A549 (cell line): ENCODE measurements around the gene PLCD3.

ENCODE experiments used
- EP300 ChIP-seq, 2 experiments: fragments of >200 bp; sonication (Bioruptor Twin); formaldehyde crosslinking; IDR thresholded peaks; 2 replicates in 1 of 2; 3 replicates in 1 of 2; pipeline ENCODE4 v1.6.1; 2016 to 2017
- JUN ChIP-seq, 2 experiments: fragments of >200 bp; sonication (Bioruptor Twin); formaldehyde crosslinking; IDR thresholded peaks; 2 replicates in 1 of 2; 3 replicates in 1 of 2; pipeline ENCODE4 v1.6.1; 2016 to 2017
- NFE2L2 ChIP-seq: fragments of 150-350 bp; conservative IDR thresholded peaks from 2 replicates; pipeline ENCODE4 v1.6.1; 2014; ENCODE audit warnings: low read length
- POLR2A ChIP-seq: IDR thresholded peaks from 2 replicates; pipeline ENCODE4 v1.6.1; 2012; ENCODE audit warnings: mild to moderate bottlenecking, low read length
- RAD21 ChIP-seq, 2 experiments: fragments of >200 bp in 1 of 2; sonication (Bioruptor Twin) in 1 of 2; formaldehyde crosslinking in 1 of 2; IDR thresholded peaks in 1 of 2; conservative IDR thresholded peaks in 1 of 2; 2 replicates in 1 of 2; 3 replicates in 1 of 2; pipeline ENCODE4 v1.6.1; 2012 to 2018; ENCODE audit warnings: inconsistent platforms in 1 of 2
- TF ChIP-seq, protein P1 (sequence below): fragments of >200 bp; sonication (Bioruptor Twin); formaldehyde crosslinking; IDR thresholded peaks from 3 replicates; pipeline ENCODE4 v1.5.1; 2016
- TF ChIP-seq, protein P2 (sequence below): fragments of 200-600 bp; sonication (generic); IDR thresholded peaks from 2 replicates; pipeline ENCODE4 v1.6.1; 2016; ENCODE audit warnings: antibody characterized with exemption, mild to moderate bottlenecking, moderate library complexity
- TF ChIP-seq, protein P3 (sequence below): fragments of 250-450 bp; sonication (Bioruptor Pico); IDR thresholded peaks from 2 replicates; pipeline ENCODE4 v1.5.0; 2021; ENCODE audit warnings: mild to moderate bottlenecking, moderate library complexity, borderline replicate concordance
- TF ChIP-seq, protein P4 (sequence below): fragments of >200 bp; sonication (Bioruptor Twin); formaldehyde crosslinking; IDR thresholded peaks from 3 replicates; pipeline ENCODE4 v1.6.1; 2016
- TF ChIP-seq, protein P5 (sequence below): fragments of 150-350 bp; IDR thresholded peaks from 2 replicates; pipeline ENCODE4 v1.6.1; 2014; ENCODE audit warnings: low read depth, mild to moderate bottlenecking, low read length

DNA sequence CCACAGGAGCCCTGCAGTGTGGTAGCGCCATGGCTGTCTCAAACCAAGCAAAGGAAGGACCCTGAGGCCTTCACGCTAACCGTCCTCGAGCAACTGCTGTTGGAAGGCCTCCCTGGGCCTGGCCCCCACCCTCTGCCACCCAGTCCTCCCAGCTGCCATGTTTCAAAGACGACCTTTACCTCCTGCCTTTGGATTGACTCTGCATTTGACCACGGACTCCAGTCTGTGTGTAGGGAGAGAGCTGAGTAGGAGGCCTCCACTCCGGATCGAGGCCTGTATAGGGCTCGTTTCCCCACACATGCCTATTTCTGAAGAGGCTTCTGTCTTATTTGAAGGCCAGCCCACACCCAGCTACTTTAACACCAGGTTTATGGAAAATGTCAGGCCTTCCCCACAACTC, 24.3 kb downstream of the PLCD3 start:
- no peak; a peak in 1 of 5 replicates for TF ChIP-seq JUN (IDR thresholded peaks at IDR 0.05)
- TF ChIP-seq, protein P1, sequence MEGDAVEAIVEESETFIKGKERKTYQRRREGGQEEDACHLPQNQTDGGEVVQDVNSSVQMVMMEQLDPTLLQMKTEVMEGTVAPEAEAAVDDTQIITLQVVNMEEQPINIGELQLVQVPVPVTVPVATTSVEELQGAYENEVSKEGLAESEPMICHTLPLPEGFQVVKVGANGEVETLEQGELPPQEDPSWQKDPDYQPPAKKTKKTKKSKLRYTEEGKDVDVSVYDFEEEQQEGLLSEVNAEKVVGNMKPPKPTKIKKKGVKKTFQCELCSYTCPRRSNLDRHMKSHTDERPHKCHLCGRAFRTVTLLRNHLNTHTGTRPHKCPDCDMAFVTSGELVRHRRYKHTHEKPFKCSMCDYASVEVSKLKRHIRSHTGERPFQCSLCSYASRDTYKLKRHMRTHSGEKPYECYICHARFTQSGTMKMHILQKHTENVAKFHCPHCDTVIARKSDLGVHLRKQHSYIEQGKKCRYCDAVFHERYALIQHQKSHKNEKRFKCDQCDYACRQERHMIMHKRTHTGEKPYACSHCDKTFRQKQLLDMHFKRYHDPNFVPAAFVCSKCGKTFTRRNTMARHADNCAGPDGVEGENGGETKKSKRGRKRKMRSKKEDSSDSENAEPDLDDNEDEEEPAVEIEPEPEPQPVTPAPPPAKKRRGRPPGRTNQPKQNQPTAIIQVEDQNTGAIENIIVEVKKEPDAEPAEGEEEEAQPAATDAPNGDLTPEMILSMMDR = no peak
- no peak for TF ChIP-seq POLR2A
- TF ChIP-seq, protein P2, sequence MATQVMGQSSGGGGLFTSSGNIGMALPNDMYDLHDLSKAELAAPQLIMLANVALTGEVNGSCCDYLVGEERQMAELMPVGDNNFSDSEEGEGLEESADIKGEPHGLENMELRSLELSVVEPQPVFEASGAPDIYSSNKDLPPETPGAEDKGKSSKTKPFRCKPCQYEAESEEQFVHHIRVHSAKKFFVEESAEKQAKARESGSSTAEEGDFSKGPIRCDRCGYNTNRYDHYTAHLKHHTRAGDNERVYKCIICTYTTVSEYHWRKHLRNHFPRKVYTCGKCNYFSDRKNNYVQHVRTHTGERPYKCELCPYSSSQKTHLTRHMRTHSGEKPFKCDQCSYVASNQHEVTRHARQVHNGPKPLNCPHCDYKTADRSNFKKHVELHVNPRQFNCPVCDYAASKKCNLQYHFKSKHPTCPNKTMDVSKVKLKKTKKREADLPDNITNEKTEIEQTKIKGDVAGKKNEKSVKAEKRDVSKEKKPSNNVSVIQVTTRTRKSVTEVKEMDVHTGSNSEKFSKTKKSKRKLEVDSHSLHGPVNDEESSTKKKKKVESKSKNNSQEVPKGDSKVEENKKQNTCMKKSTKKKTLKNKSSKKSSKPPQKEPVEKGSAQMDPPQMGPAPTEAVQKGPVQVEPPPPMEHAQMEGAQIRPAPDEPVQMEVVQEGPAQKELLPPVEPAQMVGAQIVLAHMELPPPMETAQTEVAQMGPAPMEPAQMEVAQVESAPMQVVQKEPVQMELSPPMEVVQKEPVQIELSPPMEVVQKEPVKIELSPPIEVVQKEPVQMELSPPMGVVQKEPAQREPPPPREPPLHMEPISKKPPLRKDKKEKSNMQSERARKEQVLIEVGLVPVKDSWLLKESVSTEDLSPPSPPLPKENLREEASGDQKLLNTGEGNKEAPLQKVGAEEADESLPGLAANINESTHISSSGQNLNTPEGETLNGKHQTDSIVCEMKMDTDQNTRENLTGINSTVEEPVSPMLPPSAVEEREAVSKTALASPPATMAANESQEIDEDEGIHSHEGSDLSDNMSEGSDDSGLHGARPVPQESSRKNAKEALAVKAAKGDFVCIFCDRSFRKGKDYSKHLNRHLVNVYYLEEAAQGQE = no peak
- no peak for TF ChIP-seq NFE2L2
- TF ChIP-seq, protein P3, sequence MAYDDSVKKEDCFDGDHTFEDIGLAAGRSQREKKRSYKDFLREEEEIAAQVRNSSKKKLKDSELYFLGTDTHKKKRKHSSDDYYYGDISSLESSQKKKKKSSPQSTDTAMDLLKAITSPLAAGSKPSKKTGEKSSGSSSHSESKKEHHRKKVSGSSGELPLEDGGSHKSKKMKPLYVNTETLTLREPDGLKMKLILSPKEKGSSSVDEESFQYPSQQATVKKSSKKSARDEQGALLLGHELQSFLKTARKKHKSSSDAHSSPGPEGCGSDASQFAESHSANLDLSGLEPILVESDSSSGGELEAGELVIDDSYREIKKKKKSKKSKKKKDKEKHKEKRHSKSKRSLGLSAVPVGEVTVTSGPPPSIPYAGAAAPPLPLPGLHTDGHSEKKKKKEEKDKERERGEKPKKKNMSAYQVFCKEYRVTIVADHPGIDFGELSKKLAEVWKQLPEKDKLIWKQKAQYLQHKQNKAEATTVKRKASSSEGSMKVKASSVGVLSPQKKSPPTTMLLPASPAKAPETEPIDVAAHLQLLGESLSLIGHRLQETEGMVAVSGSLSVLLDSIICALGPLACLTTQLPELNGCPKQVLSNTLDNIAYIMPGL (CRISPR knock-in tag) = no peak
- no peak for TF ChIP-seq RAD21 (conservative IDR thresholded peaks at IDR 0.05 in 1 of 2, IDR thresholded peaks at IDR 0.05 in 1 of 2)
- TF ChIP-seq, protein P4, sequence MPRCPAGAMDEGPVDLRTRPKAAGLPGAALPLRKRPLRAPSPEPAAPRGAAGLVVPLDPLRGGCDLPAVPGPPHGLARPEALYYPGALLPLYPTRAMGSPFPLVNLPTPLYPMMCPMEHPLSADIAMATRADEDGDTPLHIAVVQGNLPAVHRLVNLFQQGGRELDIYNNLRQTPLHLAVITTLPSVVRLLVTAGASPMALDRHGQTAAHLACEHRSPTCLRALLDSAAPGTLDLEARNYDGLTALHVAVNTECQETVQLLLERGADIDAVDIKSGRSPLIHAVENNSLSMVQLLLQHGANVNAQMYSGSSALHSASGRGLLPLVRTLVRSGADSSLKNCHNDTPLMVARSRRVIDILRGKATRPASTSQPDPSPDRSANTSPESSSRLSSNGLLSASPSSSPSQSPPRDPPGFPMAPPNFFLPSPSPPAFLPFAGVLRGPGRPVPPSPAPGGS = no peak
- TF ChIP-seq EP300 (IDR thresholded peaks at IDR 0.05) = no peak
- TF ChIP-seq, protein P5, sequence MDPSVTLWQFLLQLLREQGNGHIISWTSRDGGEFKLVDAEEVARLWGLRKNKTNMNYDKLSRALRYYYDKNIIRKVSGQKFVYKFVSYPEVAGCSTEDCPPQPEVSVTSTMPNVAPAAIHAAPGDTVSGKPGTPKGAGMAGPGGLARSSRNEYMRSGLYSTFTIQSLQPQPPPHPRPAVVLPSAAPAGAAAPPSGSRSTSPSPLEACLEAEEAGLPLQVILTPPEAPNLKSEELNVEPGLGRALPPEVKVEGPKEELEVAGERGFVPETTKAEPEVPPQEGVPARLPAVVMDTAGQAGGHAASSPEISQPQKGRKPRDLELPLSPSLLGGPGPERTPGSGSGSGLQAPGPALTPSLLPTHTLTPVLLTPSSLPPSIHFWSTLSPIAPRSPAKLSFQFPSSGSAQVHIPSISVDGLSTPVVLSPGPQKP = no peak
